ENCODE measurements around the gene LETM1.

LETM1 gene

DNA sequence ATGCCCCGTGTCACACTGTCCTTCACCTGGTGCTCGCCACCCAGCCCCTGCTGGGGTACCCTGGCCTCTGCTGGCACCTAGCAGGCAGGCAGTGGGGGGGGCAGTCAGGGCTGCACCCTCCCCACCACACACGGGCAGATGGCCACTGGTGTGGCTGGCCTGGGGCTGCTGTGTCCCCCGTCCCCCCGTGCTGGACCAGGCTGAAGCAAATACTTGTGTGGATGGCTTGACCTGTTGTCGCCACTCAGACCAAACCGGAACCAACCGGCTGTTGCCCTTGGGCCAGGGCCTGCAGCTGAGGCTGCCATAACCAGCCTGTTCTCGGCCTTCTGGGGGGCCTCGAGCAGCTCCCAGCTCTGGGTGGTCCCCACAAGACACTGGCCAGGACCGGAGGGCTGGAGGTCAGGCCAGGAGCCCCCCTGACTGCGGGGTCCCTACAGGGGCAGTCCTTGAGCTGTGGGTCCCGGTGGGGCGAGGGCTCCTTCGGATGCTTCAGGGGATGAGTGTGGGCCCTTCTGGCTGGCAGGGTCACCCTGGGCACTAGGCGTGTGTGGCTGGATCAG, 58.6 kb downstream of the LETM1 start:
- in situ Hi-C loops (cut with HindIII; ENCODE audit: low sequenced_read_pairs): no loop called here

DNA sequence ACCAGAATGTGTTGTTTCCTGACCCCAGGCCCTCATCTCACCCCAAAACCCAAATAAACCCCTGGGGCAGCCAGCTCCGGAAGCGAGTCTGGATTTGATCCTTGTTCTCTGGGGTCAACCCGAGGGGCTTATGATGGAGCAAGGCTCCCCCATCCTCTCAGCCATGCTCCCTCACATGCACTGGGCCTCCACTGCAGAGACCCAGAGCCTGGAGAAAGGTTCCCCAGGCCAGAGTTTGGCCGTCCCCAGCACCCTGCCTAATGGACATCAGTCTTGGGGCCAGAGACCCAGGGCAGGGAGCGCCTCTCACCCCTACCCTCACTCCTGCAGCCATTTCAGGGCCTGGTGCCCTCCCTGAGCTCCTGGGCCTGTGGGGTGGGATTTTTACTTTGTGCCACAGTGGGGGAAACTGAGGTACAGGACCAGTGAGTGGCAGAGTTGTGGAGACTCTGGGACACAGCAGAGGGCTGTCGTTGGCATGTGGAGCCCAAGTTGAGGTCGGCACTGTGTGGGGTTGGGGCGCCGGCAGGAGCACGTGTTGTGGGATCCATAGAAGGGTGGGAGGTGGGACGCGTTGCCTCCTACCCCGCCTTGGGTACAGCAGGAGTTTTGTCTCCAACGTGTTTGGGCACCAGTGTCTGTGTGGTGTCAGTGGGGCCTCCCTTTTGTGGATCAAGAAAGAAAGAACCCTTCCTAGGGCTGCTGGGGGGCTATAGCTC, 59.3 kb downstream of the LETM1 start:
- in situ Hi-C loops (cut with HindIII; ENCODE audit: low sequenced_read_pairs): no loop called here

DNA sequence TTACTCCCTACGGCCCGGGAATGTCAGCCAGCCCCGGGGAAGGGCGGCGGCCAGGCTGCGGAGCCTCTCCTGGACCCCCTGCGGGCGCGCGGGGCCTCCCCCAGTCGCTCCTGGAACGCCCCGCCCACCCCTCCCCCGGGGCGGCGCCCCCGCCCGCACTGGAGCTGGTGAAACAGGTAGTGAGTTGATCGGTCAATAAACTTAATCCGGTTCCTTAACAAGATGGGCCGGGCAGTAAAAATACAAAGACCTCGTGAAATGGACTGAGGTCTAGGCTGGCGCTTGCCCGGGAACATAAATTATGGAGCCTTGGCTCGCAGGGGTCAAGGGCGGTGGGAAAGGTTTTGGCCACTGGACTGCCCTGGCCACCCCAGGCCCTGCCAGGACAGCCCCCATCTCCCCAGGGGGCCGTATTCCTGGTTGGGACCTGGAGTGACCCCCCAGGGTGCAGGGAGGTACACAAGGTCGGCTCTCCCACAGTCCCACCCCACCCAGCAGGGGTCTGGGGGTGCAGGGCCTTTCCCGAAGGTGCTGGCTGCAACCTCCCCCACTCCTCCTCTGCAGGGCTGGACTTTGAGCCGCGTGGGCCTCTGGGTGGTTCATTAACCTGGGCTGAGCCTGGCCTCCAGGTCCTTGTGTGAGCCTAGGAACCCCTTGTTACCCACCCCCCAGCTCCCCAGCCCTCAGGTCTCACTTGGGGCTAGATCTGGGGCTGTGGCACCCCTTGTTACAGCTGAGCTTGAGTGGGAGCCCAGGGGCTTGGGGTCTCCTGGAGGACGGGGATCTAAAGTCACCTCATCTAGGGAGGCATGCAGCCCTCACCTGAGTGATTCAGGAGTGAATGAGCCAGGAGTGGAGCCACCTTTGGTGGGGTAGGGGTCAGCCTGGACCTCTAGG, 60.4 kb downstream of the LETM1 start:
- in situ Hi-C loops (cut with HindIII; ENCODE audit: low sequenced_read_pairs): no loop called here

DNA sequence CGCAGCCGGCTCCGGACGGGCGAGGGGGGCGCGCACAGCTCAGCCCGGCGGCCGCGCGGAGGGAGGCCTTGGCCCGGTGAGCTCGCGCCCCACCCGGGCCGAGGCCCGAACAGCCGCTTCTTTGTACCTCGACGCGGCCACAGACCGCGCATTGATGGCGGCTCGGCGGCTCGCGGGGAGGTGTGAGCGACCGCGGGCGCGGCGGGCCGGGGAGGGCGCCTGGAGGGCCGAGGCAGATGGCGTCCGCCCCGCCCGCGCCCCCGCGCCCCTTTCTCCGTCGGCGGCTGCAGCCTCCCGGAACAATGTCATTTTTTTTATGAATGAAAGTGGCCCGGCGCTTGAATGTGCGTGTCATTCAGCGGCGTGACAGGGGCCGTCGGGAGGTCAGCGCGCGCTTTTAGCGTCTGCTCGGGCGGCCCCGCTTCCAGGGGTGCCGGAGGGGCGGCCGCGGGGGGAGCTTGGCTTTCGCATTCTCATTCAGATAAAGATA, 61.1 kb downstream of the LETM1 start:
- in situ Hi-C loops (cut with HindIII; ENCODE audit: low sequenced_read_pairs): no loop called here

DNA sequence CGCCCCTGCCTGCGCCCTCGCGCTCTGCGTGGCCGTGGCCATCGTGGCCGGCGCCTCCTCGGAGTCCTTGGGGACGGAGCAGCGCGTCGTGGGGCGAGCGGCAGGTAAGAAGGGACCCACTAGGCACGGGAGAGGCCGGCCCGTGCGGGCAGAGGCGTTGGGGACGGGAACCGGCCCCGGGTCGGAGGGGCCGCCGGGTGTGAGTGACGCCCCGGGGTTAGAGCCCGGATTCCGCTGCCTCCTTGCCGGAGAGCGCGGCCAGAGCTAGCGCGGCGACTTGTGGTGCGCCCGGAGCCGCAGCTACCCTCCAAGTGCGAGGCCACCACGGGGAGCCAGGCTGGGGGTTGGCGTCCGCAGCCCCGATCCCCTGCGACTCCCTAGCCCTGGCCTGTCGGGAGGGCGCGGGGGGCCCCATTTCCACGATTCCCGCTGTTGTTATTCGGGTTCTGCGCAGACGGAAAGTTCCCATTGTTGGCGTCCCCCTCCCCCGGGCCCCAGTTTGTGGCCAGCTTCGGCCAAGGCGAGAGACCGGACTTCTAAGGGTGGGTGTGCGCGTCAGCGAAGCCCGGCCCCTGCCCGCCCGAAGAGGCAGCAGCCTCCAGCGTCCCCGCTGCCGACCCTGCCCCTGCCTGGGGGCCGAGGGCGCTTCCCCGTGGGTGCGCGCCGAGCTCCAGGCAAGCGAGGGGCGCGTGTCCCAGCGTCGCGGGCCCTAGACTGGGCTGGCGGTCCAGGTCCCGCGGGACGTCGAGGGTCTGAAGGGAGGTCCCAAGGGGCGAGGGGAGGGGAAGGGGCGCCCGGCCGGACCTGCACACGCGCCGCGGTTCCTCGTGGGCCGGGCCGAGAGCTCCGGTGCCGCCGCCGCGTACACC, 61.8 kb downstream of the LETM1 start:
- in situ Hi-C loops (cut with HindIII; ENCODE audit: low sequenced_read_pairs): no loop called here

DNA sequence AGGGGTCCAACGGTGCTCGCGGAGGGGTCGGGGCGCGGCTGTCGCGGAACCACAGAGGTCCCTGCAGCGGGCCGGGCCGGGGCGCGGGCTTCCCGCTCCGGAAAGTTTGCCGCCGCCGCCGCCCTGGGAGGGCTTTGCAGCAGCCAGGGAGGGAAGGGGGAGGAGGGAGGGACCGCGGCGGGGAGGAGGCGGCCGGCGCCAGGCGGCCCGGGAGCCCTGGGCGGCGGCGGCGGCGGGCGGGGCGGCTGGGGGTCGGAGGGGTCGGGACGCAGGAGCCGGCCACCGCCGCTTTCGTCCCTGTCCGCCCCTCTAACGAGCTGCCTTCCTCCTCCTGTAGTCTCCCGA, 62.5 kb downstream of the LETM1 start:
- in situ Hi-C loops (cut with HindIII; ENCODE audit: low sequenced_read_pairs): no loop called here

DNA sequence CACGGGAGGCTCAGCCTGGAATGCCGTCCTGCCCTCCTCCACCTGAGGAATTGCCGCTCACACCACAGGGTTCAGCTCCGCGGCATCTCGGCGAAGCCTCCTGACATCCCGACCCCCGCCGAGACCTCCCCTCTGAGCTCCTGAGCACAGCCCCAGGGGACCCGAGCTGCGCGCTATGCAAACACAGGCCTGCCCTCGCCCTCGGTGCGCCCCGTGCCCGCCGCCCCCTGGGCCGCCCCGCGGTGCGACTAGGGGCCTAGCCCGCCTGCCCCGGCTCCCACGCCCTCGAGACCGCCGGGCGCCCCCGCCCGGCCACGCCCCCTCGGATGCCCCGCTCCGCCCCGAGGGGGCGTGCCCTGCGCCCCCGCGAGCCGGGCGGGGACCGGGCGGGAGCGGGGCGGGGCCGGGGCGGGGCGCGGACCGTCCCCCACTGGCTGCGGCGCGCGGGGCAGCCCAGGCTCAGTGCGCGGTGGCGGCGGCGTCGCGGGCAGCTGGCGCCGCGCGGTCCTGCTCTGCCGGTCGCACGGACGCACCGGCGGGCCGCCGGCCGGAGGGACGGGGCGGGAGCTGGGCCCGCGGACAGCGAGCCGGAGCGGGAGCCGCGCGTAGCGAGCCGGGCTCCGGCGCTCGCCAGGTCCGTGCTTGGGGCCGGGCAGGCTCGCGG, 63.0 kb downstream of the LETM1 start, which contains the start of gene FGFR3:
Gene FGFR3 (plus strand): TSS at position 462 of the 664 bp plus-strand sequence. CDS start 642 bp downstream, outside the sequence.
- in situ Hi-C loops (cut with HindIII; ENCODE audit: low sequenced_read_pairs): no loop called here

DNA sequence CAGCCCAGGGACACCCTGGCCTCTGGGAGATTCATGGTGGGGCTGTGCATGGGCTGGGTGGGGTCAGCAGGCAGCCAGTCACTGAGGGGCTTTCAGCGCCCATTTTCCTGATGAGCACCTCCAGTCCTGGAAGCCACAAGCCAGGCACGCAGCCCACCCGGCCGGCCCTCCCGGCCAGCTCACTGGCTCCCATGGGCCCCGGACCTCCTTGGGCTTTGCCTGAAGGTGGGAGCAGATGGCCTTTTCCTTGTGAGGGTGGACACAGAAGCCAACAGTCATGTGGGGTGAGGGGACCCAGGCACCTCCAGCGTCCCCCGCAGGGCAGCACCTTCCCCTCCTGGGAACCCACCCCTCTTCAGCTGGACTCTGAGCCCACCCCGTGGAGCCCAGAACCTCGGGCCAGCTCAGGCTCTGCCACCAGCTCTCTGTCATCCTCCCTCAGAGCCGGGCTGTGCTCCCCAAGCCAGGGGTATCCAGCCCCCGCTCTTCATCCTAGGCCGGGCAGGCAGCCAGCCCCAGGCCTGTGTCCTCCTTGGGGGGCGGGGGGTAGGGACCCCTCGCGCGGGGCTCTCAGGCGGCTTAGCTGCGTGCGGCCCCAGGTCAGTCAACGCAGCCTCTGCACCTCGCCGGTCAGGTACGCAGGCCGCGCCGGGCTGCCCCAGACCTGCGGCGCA, 63.7 kb downstream of the LETM1 start:
- in situ Hi-C loops (cut with HindIII; ENCODE audit: low sequenced_read_pairs): no loop called here

DNA sequence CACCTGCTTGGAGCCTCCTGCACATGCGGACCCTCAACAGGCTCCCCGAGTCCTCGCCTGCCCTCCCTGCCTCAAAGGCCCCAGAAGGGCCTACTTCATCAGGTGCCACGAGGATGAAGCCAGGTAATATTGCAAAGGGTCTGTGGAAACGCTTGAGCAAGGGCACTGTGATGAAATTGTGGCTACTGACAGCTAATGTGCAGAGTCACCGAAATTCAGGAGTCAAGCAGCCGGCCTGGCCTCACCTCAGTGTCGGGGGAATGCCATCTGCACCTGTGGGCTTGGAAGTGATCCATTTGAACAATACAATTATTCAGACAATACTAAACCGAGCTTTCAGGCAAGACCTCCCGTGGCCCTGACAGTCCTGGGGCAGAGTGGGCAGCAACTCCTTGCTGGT, 66.0 kb downstream of the LETM1 start:
- in situ Hi-C loops (cut with HindIII; ENCODE audit: low sequenced_read_pairs): no loop called here

DNA sequence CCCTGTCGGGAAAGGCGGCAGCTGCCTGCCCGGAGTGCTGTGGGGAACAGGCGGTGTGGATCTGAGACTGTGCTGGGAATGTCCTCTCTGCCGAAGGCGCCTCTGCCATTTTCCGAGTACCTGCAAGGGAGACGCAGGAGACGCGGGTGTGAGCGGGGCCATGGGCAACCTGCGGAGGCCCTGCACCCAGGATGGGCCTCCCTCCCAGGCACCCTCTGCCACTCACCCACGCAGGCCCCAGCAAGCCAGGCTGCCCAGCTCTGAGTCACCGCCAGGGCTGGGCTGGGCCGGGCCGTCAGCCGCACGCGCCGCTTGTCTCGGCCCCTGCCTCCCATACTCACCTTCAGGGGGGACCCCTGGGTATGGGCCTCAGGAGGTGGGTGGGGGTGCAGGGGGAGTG, 66.4 kb downstream of the LETM1 start:
- in situ Hi-C loops (cut with HindIII; ENCODE audit: low sequenced_read_pairs): no loop called here

DNA sequence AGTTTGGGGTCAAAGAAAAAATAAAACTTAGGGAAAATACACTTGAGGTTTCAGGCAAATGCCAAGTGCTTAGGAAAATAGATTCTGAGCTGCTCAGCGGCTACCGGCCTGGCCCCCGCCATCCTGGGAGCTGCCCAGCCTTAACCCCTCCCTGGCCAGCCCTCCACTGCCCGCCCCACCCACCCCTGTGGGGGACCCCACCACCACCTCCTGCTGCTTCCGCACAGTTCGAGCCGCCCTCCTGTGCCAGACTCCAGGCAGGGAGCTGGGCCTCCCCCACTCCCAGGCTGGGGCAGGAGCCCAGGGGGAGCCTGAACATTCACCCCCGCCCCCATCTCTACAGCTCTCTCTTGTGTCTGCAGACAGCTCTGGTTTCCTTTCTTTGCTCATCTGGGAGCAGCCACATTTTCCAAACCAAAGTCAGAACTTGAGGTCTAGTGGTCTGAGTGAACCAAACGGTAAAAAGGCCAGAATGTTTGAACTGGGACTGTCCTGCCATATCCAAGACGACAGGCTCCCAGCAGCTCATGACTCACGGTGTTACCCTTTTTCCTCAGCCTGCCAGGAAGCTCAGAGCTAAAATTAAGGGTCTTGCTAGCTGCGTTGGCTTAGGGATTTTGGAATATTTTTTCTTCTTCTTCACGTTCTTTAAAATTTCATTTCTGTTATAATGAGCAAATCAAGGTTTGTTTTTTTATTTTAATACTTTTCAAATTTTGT, 67.5 kb downstream of the LETM1 start:
- in situ Hi-C loops (cut with HindIII; ENCODE audit: low sequenced_read_pairs): no loop called here

DNA sequence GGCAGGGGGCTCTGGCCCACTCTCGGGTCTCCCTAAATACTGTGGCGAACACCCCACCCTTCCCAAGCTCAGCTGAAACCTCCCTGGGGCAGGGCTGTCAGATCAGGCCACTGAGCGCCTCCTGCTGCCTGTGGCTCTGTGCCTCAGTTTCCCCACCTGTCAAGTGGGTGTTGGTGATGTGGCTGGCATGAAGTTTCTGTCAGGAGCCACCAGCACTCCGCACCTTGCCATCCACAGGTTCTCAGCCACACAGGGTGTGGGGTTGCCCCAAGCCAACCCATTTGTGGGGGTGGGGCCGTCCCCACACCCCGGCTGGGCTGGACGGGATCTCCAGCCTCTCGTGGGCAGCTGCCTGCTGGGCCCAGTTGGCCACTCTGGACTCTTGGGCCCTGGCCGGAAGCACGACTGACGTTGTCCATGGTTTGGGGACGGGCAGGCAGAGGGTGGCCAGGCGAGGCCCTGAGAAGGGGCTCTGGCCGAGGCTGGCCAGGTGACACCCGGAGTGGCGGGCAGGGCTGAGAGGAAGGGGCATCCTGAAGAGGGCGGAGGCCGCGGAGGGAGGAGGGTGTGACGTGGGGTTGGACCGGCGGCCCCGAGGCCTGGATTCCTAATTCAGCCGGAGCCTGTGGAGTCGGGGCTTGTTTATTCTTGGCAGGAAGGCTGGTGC, 68.4 kb downstream of the LETM1 start:
- in situ Hi-C loops (cut with HindIII; ENCODE audit: low sequenced_read_pairs): no loop called here

DNA sequence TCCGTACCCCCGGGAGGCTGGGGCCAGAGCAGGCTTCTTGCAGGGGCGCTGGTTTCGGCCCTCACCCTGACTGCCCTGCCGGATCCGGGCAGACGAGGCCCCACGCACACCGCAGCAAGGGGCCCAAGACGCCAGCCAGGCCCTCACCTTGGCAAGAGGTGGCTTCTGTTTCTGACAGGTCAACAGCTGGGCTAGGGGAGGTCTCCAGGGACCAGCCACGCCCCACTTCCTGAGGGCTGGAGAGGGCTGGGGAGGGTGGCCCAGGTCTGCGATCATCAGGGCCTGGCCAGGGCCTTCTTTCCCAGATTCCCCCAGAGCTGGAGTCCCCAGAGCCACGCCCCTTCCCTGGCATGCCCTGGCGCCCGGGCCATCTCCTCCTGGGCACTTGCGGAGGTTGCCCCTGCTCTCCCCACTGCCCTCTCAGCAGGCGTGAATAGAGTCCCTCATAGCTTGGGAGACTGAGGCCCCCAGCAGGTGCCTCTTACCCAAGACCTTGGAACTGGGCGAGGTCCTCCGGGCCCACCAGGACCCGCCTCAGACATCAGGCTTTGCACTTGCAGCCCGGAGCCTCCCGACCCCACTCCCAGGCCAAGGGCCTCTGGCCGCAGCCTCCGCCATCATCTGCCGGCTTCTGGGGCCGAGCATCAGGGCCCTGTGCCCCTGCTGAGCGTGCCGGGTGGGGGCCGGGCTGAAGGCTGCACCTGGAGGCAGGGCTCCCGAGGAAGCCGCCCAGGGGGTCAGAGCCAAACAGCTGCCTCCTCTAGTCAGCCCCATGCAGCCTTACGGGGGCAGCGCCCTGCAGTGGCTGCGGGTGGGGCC, 69.2 kb downstream of the LETM1 start:
- in situ Hi-C loops (cut with HindIII; ENCODE audit: low sequenced_read_pairs): no loop called here

DNA sequence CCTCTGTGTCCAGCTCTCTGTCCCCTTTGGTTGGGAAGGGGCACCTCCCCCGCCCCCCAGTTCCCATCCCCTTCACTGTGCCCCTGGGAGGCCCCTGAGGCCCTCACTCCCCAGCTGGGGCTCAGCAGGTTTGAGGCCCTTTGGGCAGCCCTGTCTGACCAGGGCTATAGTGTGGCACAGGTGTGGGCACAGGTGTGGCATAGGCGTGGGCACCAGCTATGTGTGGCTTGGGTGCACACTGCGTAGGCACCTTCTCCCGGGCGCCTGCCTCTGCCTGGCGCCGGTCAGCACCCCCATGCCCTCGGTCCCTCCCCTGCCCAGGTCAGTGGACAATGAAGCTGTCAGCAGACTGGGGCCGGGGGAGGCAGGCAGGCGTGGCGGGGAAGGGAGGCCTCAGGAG, 70.4 kb downstream of the LETM1 start:
- in situ Hi-C loops (cut with HindIII; ENCODE audit: low sequenced_read_pairs): no loop called here

DNA sequence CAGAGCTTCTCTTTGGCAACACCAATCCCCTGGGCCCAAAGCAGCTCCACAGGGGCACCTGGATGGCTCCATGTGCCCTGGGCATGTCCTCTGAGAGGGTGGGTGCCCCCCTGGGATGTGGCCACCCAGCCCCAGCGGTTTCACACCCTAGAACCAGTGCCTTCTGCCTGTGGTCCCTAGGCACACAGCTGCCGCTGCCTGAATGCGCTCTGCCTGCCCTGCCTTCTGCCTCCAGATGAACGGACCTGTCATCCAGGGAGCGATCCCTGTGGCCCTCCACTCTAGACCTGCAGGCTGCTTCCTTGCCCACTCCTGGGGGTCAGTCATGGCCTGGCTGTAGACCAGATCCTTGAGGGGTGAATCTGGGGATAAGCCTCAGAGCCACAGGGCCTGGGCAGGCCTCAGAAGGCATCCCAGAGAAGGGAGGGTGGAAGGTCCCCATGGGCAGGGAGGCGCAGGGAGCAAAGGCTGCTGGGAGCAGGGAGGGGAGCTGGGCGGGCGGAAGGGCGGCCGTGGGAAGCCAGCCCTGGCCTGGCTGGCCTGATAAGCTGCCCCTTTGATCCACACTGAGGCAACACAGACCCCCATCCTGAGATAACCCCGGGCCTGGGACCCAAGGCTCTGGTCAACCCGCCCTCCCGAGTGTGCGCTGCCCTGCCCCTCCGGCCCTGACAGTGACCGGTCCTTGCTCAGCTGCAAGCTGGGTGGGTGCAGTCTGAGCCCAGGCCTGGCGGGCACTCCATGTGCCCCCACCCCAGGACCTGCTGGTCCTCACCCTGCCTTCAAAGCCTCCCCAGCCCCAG, 71.0 kb downstream of the LETM1 start:
- in situ Hi-C loops (cut with HindIII; ENCODE audit: low sequenced_read_pairs): no loop called here

DNA sequence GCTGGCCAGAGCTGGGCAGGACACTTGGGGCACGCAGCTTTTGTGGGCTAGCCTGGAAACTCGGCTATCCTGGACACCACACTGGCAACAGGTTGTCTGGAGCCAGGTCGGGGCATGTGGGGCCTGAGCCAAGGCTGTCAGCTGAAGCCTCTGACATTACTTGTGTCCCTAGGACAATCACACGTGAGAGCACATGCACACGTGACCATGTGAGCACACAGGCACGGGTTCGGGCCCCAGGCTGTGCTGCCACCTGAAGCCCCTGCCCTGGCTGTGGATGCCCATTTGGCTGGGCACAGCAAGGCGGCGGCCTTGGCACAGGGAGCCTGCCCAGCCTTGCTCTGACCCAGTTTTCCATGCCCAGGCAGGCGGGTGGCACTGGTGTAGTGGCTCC, 71.6 kb downstream of the LETM1 start:
- in situ Hi-C loops (cut with HindIII; ENCODE audit: low sequenced_read_pairs): no loop called here

DNA sequence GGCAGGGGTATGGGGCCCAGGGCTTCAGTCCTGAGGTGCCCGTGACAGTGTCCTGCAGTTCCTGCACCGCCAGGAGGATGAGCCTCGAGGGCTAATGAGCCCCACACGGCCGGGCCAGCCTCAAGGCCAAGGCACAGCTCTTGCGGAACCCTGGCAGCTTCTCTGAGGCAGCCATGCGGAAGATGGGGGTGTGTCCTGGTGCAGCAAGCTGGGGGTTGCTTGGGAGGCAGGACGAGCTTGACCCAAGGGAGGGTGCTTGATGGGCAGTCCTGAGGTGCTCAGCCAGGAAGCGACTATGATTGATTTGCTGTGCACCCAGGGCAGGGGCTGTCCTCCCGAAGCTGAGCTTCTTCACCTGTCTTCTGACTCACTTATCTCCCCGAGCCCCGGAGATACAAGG, 72.0 kb downstream of the LETM1 start:
- in situ Hi-C loops (cut with HindIII; ENCODE audit: low sequenced_read_pairs): no loop called here
